ENCODE results near the gene CABLES2. TPM values are rescaled to one million over a fixed set of nuclear protein-coding genes. Genes with fewer than 3 reads are reported as not detected.

Gene CABLES2
- total RNA-seq, 1 donor from 2014 or later = 0.43 TPM

DNA sequence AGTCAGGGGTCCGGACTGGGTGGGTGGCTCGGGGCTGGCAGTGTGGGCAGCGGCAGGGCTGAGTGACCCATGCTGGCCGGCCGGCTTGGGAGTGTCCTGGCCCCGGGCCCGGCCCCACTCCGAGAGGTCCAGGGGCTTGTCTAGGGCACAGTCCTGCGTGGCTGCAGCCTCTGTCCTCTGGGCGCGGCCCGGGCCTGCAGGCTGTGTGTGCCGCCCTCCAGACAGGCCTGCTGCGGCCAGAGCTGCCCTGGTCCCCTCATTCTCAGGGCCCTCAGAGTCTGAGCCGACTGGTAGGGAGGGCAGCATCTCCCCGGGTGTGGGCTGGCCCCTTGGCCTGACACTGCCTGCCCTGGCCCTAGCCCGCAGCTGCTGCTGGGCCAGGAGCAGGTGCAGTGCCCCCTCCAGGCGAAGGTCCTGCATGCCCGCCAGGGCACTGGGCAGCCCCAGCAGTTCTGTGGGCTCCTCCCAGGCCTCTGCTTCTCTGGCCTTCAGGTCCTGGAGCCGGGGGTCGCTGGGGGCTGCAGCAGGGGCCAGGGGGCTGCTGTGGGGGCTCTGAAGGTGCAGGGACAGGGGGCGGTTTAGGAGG, 6.9 kb upstream of the CABLES2 start:
- Histone ChIP-seq H3K9me3 (no peaks in the 10 kb centered on the region), H3K4me3 (no peak overlapping the region), H3K27ac (no peak overlapping the region), H3K27me3 (no peaks in the 10 kb centered on the region), H3K4me1 (peaks cover 0 to 4% of the 10 kb centered on the region in 2 donors), H3K36me3 (no peaks in the 10 kb centered on the region)
- intact Hi-C loops (cut with DNase I) = no loop called here
- TF ChIP-seq, protein P1, sequence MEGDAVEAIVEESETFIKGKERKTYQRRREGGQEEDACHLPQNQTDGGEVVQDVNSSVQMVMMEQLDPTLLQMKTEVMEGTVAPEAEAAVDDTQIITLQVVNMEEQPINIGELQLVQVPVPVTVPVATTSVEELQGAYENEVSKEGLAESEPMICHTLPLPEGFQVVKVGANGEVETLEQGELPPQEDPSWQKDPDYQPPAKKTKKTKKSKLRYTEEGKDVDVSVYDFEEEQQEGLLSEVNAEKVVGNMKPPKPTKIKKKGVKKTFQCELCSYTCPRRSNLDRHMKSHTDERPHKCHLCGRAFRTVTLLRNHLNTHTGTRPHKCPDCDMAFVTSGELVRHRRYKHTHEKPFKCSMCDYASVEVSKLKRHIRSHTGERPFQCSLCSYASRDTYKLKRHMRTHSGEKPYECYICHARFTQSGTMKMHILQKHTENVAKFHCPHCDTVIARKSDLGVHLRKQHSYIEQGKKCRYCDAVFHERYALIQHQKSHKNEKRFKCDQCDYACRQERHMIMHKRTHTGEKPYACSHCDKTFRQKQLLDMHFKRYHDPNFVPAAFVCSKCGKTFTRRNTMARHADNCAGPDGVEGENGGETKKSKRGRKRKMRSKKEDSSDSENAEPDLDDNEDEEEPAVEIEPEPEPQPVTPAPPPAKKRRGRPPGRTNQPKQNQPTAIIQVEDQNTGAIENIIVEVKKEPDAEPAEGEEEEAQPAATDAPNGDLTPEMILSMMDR (IDR thresholded peaks at IDR 0.05) = no peak
- no peak for DNase-seq (ENCODE audit: low spot score in 2 of 2)

DNA sequence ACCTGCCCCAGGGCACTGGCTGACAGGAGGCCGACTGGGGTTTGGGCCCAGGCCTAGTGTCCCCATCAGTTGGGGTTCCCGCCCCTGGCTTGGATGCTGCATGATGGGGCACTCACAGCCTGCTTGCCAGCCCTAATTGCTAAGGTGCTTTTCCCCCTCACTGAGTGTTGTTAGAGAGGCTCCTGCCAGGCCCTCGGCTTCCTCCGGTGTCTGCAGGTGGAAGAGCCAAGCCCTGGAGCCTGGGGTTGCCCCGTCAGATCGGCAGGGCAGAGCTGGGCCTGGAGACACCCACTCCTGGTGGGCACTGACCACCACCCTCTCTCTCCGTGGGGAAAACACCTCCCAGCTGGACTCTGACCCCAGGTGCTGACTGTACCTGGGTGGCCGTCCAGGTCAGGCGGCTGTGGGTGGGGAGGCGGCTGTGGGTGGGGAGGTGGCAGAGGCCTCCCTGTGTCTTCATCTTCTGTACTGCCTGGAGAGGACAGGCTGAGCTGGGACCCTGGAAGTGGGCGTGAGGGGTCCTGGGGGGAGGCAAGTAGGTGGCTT, 6.0 kb upstream of the CABLES2 start:
- Histone ChIP-seq H3K9me3 (no peaks in the 10 kb centered on the region), H3K27me3 (no peaks in the 10 kb centered on the region), H3K4me3 (no peak overlapping the region), H3K36me3 (no peaks in the 10 kb centered on the region), H3K27ac (no peak overlapping the region), H3K4me1 (peaks cover 0 to 4% of the 10 kb centered on the region in 2 donors)
- no peak for DNase-seq (ENCODE audit: low spot score in 2 of 2)
- intact Hi-C loops (cut with DNase I) = no loop called here
- TF ChIP-seq, protein P1 (IDR thresholded peaks at IDR 0.05) = no peak

DNA sequence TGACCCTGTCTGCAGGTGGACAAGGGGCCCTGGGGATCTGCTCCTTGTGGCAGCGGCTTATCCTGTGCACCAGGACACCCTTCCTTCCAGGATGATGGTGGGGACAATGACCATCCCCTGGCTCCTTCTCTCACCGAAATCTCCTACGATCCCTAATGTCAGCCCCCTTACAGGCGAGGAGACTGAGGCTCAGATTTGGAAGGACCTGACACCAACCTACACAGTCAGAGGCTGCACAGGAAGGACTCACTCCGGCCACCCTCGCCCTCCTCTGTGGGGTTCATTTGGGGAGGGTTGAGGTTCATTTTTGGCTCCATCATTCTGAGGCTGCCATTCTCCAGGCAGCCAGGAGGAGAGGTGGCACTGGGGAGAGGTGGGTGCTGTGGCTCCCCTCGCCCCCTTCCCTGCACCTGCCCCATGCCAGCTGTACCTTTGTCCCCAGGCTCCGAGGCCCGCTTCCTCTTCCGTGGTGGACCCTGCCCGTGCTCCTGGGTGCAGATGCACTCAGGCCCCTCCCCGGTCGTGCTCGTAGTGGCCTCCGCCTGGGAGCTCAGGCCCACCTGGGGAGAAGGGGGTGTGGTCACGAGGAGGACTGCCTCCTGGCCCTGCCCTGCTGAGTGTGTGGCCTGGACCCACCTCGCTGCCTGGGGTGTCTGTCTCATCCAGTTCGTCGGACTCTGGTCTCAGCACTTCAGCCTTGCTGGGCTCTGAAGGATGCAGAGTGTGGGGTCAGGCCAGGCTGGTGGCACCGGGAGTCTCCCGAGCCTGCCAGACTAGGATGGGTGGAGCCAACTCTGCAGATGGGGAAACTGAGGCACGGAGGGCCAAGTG, 5.3 kb upstream of the CABLES2 start:
- no peaks in the 10 kb centered on the region for H3K9me3 ChIP-seq
- H3K27ac ChIP-seq = no peak overlapping the region
- DNase-seq (ENCODE audit: low spot score in 2 of 2) = no peak
- peaks cover 1 to 8% of the 10 kb centered on the region in 2 donors for H3K4me1 ChIP-seq
- no peaks in the 10 kb centered on the region for H3K27me3 ChIP-seq
- H3K4me3 ChIP-seq = no peak overlapping the region
- H3K36me3 ChIP-seq = no peaks in the 10 kb centered on the region
- intact Hi-C loops (cut with DNase I) = no loop called here
- TF ChIP-seq, protein P1 (IDR thresholded peaks at IDR 0.05) = no peak

DNA sequence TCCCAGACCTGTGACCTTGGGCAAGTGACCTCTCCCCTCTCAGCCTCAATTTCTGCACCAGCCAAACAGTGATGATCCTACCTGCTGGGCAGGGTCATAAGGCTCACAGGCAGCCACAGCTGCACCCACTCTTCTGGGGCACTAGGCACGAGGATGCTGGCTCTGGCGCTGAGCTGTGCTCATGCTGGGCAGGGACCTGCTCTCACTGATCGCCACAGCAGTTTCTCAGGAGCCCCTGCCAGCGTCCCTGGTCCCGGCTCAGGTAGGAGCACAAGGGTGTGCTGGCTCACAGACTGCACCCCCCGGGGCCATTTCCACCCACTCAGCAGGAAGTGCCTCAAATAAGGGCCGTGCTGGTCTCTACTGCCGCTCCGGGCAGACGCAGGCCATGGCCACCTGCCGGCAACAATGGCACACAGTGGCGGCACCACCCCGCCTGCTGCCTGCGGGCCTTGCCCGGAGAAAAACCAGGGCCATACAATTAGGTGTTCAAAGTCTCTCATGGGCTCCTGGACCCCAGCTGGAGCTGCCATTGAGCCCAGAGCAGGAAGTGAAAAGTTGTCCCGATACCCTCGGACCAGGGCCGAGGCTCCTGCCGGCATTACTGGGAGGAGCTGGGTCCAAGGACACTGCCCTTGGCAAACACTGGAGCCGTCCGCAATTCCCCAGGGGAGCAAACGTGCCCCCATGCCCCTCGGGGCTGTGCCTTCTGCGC, 4.6 kb upstream of the CABLES2 start:
- peaks cover 3 to 10% of the 10 kb centered on the region in 2 donors for H3K4me1 ChIP-seq
- no peaks in the 10 kb centered on the region for H3K27me3 ChIP-seq
- H3K27ac ChIP-seq = no peak overlapping the region
- no peaks in the 10 kb centered on the region for H3K36me3 ChIP-seq
- H3K9me3 ChIP-seq = no peaks in the 10 kb centered on the region
- TF ChIP-seq, protein P1 (IDR thresholded peaks at IDR 0.05) = no peak
- no peak overlapping the region for H3K4me3 ChIP-seq
- intact Hi-C loops (cut with DNase I) = no loop called here
- DNase-seq (ENCODE audit: low spot score in 2 of 2) = no peak

DNA sequence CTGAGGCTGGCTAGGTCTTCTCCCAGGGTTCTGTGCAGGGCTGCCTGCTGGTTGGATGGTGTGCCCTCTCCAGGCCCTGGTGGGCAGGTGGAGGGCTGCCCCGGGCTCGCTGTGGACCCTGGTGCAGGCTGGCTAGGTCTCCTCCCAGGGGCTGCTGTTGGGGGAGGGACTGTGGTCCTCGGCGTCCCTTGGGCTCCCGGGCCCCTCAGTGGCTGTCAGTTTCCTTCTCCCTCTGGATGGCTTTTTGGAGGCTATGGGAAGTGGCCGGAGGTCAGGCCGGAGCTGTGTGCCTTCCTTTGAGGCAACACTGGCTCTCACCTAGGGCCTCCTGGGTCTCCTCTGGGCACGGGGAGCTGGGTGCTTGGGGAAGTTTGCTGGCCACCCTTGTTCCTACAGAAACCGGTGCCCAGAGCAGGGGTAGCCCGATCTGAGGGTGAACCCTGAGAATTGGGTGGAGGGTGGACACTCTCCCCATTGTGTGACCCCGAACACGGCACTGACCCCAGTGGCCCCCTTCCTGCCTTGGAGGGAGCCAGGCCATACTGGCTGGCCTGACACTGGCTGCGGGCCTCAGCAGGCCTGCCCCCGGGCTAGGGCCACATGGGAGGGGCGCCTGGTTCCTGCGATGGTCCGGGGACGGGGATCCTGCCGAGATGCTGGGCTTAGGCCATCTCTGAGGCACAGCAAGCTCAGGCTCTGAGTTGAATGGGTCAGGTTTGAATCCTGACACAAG, 3.8 kb upstream of the CABLES2 start:
- H3K4me3 ChIP-seq = no peak overlapping the region
- H3K4me1 ChIP-seq = peaks cover 8 to 18% of the 10 kb centered on the region in 2 donors
- H3K27me3 ChIP-seq = no peaks in the 10 kb centered on the region
- intact Hi-C loops (cut with DNase I) = no loop called here
- no peak overlapping the region for H3K27ac ChIP-seq
- no peak for DNase-seq (ENCODE audit: low spot score in 2 of 2)
- no peaks in the 10 kb centered on the region for H3K36me3 ChIP-seq
- no peaks in the 10 kb centered on the region for H3K9me3 ChIP-seq
- TF ChIP-seq, protein P1 (IDR thresholded peaks at IDR 0.05) = no peak

Measured in ascending aorta (tissue), 2 donors.